Left renal pelvis (tissue), 4 donors: Measurements from ENCODE around the gene LRGUK. TPM values are rescaled to one million over a fixed set of nuclear protein-coding genes. Genes with fewer than 3 reads are reported as not detected.

ENCODE experiments used
- DNase-seq, 4 donors: peaks; one replicate each; pipeline ENCODE4 v3.0.0-alpha.2; 2013; ENCODE audit warnings: low read depth in 4 of 4, low spot score in 3 of 4
- polyA plus RNA-seq, 4 donors: library from polyadenylated mRNA; unstranded; fragments of 120-200 nt; gene quantifications; one replicate each; pipeline ENCODE4 v1.2.1, GENCODE V29; 2013; ENCODE audit not compliant: insufficient read length in 4 of 4

LRGUK gene
- polyA plus RNA-seq, 4 donors, result 0.72 to 3.9 (median 1.5) TPM

DNA sequence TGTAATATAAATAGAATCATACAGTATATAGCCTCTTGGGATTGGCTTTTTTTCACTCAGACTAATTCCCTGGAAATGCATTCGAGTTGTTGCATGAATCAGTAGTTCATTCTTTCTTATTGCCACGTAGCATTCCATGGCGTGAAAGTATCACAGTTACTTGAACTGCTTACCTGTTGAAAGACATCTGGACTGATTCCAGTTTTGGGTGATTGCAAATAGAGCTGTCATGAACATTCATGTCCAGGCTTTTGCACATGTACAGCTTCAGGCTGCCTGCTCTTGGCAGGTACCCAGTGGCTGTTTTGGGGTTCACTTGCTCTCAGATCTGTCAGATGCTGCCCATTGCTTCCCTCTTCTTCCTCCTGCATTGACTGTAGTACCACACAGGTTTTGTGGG, 54.9 kb downstream of the LRGUK start:
- DNase-seq, result no peak

GRCh38 chr7:134184767-134185166, 57.6 kb downstream of the LRGUK start:
- DNase-seq, result no peak

DNA sequence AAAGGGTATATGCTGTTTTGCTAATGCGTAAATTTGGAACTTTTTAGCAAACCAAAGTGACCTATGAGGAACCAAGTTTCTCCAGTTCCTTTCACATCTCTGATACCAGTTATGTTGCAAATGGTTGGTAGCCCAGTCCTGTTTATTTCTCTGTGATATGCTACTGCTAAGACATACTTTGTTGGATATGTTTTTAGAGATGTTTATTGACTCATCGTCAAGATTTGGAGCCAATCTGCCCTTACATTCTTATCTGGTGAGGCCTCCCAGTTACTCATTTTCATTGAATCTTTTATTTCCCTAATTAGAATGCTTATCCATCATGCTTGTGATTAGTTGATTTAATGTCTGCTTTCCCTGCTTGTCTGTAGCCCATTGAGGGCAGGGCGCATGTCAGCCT, 58.9 kb downstream of the LRGUK start:
- no peak for DNase-seq

GRCh38 chr7:134186801-134187200, 59.7 kb downstream of the LRGUK start:
- no peak for DNase-seq

DNA sequence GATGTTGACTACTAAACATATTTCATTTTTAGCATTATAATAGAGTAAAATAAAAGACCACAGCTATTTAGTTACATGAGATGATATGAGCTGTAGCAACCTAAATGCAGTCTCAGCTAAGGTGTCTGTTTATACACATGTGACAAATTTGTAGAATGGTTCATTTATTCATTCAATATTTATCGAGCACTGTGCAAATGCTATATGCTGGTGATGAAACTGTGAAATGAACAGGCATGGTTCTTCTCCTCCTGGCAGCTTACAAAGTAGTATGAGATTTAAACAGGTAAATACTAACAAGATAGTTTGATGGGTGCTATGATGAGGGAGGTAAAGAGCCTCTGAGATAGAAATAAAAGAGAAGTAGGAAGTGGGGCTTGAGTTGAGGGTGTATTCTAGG, 60.8 kb downstream of the LRGUK start:
- DNase-seq, result no peak

DNA sequence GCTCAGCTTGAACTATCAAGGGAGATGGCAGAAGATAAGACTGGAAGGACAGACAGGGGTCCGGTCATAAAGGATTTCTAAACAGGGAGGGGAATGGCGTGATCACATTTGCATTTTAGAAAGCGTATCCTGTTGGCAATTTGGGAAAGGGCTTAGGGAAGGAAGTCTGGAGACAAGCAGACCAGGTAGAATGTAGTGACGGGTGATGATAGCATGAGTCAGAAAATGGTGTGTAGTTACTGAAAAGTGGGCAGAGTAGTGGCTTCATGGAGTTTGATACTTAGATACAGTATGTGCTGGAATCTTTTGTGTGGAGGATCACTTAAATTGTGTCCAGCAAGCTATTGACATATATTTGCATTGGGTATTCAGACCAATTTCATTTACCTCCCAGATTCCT, 61.2 kb downstream of the LRGUK start:
- DNase-seq, result no peak

GRCh38 chr7:134189559-134189958, 62.4 kb downstream of the LRGUK start:
- no peak for DNase-seq

DNA sequence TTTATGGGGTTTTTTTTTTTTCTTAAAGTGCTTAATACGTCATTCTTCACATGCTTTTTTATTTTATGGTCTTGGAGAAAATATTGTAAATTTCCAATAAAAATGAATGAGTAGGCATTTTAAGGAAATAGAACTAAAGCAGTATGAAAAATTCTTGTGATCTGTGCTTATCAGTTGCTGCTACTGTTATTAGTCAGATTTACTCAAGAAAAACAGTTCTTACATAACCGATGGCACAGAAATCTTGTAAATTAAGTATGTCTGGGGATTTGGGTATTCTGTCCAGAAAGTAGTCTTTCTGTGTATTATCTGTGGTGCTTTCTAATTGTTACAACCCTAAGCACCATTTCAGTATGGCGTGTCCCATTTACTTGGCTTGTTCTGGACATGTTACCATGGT, 64.7 kb downstream of the LRGUK start:
- no peak for DNase-seq

DNA sequence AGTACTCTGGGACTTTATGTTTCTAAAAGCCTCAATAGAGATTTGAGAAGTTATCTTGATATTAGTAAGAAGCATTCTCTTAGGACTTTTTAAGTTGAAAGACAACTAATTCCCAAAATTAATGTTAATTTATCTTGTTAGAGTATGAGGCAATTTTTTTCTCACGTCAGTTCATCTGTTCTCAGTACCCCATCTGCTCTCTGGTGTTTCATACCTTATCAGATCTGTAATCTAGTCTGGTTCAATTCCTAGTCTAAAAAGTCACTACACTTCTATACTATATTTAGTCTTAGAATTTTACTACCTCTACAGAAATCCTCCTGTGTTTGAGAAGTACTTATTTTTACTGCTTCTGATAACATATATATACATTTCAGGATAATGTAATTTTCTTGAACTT, 66.1 kb downstream of the LRGUK start:
- DNase-seq, result no peak

DNA sequence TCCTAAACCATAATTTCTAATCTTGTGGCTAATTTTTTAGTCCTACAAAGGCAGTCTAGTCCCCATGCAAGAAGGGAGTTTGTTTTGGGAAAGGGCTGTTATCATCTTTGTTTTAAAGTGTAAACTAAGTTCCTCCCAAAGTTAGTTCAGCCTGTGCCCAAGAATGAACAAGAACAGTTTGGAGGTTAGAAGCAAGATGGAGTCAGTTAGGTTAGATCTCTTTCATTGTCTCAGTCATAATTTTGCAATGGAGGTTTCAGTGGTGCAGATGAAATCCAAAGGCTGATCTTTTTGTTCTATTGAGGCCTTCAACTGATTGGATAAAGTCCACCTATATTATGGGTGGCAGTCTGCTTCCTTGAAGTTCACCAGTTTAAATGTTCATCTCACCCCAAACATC, 68.1 kb downstream of the LRGUK start:
- DNase-seq, result no peak

GRCh38 chr7:134196439-134196838, 69.3 kb downstream of the LRGUK start:
- no peak for DNase-seq

- DNase-seq, result no peak
These were observed 70.2 kb downstream of the LRGUK start for GRCh38 chr7:134197345-134197744.

DNA sequence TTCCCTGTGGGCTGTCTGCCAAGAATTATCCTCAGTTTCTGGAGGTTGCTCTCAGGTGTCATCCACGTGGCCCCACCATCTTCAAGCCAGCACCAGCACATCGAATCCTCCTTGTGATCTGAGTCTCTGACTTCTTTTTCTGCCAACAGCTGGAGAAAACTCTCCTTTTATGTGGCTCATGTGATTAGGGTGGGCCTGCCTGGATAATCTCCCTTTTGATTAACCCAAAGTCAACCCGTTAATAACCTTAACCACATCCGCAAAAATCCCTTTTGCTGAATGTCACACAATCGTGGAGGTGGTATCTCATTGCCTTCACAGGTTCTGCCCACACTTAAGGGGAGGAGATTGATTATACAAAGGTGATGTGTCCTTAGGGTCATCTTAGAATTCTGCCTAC, 73.8 kb downstream of the LRGUK start:
- no peak for DNase-seq

GRCh38 chr7:134201569-134202261, 74.6 kb downstream of the LRGUK start:
- no peak for DNase-seq

DNA sequence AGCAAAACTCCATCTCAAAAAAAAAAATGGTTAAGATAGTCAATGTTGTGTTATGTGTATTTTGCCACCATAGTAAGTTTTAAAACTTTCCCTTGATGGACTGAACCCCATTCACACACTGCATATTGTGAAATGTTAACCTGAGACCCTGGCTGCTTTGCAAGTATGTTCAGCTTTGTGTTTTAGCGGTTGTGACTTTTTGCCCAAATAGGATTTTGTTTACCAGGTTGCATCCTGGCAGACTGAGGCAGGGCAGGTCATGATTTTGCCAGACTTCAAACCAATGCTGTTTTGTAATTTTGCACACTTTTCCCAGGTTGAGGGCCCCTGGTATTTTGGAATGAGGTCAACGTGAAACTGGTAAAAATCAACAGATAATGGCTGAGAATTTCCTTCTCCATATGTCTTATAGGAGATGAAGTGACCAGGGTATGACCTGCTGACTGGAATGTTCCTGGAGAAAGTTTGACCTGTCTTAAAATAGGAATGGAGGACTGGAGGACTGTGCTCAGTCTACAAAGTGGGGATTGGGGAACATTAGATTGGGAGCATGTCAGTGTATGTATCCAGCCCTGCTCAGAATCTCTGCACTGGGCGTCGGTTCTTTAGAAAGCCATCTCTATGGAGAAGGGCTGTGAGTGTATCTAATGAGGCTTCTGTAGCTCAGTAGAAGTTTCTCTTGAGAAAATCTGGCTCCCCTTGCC, 76.2 kb downstream of the LRGUK start:
- no peak for DNase-seq

DNA sequence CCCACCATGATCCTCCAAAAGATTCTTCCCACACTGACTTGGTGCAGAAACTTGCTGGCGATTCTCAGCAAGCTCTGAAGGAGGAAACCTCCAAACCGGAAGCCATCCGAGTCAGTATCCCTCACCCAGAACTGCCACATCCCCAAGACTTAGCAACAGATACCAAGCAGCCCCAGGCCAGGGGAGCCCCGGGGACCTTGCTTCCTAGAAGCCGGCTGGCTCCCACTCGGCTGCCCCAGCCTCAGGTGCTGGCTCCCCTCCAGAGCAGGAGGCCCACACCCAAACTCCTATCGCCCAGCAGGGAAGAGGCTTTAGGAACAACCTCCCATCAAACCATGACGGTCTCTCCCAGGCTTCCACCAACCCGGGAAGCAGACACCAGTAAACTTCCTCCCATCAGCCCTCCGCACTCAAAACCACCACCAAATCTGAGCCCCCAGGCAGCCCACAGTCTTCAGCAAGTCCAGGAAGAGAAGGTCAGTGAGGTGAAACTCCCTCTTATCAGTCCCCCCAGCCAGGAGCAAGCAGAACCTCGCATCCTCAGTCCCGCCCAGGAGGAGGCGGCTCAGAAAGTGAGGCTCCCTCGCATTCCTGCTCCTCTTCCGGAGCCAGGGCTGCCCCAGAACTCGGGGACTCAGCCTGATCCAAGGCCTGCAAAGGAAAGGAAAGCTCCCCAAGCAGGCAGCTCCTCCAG, 82.3 kb downstream of the LRGUK start:
- DNase-seq, result no peak

GRCh38 chr7:134210227-134210626, 83.1 kb downstream of the LRGUK start:
- no peak for DNase-seq

DNA sequence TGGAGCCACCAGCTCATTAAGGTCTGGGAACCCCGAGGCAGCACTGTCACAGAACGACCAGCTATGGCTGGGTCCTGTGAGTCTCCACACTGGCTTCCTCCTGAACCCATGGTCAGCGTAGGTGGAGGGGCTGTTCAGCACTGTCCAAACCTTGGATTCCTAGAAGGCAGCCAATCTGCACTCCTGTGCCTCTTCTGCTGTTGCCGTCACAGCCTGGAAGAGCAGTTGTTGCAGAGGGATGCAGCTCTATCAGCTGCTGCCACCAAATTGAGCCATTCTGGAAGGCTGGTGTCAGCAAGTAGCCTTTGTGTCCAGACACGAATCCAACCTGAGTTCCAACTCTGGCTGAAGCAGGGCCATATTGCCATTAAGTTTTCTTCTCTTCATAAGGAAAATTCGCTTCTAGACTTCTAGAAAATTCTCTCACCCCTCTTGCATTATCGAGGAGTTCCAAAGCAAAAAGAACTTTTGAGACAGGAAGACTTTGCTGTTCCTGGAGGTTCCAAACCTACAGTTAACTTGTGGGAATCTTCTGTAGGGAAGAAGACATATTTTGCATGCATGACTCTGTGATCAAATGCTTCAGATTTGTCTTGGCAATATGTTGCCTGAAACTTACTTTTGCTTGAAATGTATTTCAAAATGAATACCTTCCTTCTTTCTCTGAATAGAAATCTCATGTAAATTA, 84.0 kb downstream of the LRGUK start:
- no peak for DNase-seq

DNA sequence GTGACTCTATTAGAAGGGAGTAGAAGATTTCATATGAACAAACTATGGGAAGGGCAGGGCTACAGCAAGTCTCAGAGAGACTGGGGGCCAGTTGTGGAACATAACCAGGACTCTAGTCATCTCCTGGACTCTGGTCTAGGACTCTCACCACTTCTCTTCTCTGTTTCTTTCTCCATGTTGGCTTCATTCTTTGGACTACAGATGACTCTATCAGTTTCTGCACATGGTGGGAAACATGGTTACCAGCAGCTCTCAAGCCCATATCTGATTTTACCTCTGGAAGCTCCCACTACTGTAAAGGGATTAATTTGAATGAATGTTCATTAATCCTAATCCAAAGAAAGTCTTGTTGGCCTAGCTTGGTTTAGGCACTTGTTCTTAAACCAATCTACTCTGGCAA, 84.7 kb downstream of the LRGUK start:
- no peak for DNase-seq

DNA sequence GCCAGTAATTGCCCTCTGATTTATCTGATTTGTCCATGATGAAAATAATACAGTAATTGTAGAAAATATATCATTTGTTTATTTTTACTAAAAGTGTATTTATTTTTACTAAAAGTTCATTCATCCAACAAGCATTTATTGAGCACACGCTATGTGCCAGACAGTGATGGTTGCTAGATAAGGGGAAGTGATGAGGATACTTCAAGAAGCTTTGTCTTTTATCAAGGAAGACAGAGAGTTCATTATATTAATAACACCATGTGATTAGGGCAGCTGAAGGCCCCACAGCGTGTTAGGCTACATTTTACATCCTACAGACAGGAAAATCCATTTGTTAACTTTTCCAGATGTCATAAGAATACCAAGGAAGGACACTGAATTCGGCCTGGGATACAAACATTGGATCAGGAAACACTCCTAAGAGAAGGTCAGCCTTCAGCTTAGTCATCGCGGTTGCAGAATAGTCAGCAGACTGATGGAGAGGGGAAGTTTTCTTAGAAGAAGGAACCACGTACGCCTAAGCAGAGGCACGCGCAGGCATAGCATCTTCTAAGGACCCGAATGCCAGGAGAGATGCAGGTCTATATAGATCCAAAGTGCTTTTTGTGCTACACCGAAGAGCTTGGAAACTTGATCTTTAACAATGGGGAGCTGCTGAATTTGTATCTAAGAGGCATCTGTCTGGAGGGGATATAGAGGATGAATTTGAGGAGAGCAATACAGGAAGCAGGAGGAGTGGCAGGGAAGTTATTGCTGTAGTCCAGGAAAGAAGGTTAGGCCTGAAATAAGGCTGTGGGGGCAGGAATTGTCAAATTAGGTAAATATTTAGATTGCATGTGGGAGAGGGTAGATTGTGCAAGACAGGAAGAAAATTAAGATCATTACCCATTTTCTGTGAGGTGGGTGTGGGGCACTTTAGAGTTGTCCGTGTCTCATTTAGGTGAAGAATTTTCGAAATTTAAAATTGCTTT, 85.7 kb downstream of the LRGUK start:
- DNase-seq, result no peak
